ENCODE measurements around the gene TFAP2A. TPM values are rescaled to one million over a fixed set of nuclear protein-coding genes. Genes with fewer than 3 reads are reported as not detected.

Gene TFAP2A
- total and polyA plus RNA-seq, 10 of the 15 experiments (the other 5 are each of a cell fraction or from before 2014, with no cell fraction given) = 0.05 to 0.46 (median 0.17) TPM; not detected in 4

DNA sequence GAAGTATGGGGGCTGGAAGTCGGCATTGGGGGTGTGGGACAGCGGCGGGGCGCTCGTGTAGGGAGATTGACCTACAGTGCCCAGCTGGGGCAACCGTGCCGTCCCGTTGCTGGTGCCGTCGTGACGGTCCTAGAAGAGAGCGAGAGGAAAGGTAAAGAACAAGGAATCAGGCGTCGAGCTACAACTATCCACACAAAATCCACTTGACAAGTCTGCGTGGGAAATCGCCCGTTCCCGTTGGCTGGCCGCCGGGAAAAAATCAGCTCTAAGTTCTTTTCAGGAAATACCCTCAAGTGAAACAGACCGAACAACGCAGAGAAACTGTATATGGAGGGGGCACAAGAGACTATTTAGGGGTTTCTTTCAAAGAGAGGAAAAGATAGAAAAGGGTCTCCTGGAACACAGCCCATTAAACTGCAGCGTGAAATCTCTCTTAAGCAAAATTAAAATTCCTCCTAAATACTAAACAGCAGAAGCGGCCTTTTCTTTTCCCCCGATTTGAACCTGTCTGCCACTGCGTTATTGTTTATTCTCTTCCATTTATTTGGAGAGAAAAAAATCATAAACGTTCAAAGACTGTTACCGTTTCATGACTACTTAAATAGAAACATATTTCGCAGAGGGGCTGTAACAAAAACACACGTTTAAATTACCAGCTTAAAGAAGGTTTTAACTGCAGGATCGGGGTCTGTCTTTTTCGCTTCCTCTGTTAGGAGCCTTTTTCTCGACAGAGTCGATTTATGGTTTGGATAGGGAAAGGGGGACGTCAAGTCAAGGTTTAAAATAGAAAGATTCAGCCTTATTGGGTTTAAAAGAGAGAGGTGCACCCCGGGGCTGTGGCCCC lies 4.4 kb downstream of the TFAP2A start:
- ChIA-PET CTCF (interaction anchor here (1.0 kb wide), 1 partner anchor 11 kb away, joined by 6 read pairs; no protein-coding TSS in a partner anchor), SMC1A (ENCODE audit: uncharacterized antibody, unreplicated experiment) (no interaction called here), RAD21 (ENCODE audit: unreplicated experiment) (interaction anchor here (0.8 to 0.9 kb wide), 2 partner anchors 19 to 55 kb away, joined by 3 read pairs; no protein-coding TSS in a partner anchor), POLR2A (interaction anchor here (1.7 kb wide), 1 partner anchor 19 kb away, joined by 3 read pairs; no protein-coding TSS in a partner anchor)
- FAIRE-seq = no peak
- no peak overlapping the region for H2AFZ ChIP-seq (ENCODE audit: control insufficient read depth, low read depth, low read length)
- H4K20me1 ChIP-seq (ENCODE audit: control insufficient read depth, insufficient read depth) = no peaks in the 10 kb centered on the region
- H3K27ac ChIP-seq (ENCODE audit: control insufficient read depth, insufficient read depth) = no peak overlapping the region
- 50% methylated on average over 31 of the region's 36 CpGs for WGBS (ENCODE audit: insufficient coverage, insufficient replicate concordance, low lambda C conversion rate, missing lambda C conversion rate)
- H3K4me1 ChIP-seq (ENCODE audit: control insufficient read depth, insufficient read depth, low read length) = peaks cover 15% of the 10 kb centered on the region
- in situ Hi-C loops (cut with MboI) = no loop called here
- peaks cover 2% of the 10 kb centered on the region; the same call in 1 of the 3 replicates for H3K9me3 ChIP-seq (replicated peaks; ENCODE audit: control insufficient read depth, insufficient read depth, low read length)
- intact Hi-C loops (cut with micrococcal nuclease; ENCODE audit: unreplicated experiment) = no loop called here
- H3K4me3 ChIP-seq = no peak overlapping the region
- no peak for TF ChIP-seq BCL11A (IDR thresholded peaks at IDR 0.05; ENCODE audit: low read depth, low read length)
- TF ChIP-seq, protein P1, sequence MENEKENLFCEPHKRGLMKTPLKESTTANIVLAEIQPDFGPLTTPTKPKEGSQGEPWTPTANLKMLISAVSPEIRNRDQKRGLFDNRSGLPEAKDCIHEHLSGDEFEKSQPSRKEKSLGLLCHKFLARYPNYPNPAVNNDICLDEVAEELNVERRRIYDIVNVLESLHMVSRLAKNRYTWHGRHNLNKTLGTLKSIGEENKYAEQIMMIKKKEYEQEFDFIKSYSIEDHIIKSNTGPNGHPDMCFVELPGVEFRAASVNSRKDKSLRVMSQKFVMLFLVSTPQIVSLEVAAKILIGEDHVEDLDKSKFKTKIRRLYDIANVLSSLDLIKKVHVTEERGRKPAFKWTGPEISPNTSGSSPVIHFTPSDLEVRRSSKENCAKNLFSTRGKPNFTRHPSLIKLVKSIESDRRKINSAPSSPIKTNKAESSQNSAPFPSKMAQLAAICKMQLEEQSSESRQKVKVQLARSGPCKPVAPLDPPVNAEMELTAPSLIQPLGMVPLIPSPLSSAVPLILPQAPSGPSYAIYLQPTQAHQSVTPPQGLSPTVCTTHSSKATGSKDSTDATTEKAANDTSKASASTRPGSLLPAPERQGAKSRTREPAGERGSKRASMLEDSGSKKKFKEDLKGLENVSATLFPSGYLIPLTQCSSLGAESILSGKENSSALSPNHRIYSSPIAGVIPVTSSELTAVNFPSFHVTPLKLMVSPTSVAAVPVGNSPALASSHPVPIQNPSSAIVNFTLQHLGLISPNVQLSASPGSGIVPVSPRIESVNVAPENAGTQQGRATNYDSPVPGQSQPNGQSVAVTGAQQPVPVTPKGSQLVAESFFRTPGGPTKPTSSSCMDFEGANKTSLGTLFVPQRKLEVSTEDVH (IDR thresholded peaks at IDR 0.05; ENCODE audit: low read depth, partially characterized antibody) = no peak
- no peak for TF ChIP-seq HDAC6 (IDR thresholded peaks at IDR 0.05; ENCODE audit: unreplicated experiment)
- no peak for TF ChIP-seq KDM1A (IDR thresholded peaks at IDR 0.05; ENCODE audit: borderline replicate concordance)
- TF ChIP-seq SMARCA5 (IDR thresholded peaks at IDR 0.05) = no peak
- TF ChIP-seq ZNF24 (IDR thresholded peaks at IDR 0.05) = no peak
- TF ChIP-seq, protein P2, sequence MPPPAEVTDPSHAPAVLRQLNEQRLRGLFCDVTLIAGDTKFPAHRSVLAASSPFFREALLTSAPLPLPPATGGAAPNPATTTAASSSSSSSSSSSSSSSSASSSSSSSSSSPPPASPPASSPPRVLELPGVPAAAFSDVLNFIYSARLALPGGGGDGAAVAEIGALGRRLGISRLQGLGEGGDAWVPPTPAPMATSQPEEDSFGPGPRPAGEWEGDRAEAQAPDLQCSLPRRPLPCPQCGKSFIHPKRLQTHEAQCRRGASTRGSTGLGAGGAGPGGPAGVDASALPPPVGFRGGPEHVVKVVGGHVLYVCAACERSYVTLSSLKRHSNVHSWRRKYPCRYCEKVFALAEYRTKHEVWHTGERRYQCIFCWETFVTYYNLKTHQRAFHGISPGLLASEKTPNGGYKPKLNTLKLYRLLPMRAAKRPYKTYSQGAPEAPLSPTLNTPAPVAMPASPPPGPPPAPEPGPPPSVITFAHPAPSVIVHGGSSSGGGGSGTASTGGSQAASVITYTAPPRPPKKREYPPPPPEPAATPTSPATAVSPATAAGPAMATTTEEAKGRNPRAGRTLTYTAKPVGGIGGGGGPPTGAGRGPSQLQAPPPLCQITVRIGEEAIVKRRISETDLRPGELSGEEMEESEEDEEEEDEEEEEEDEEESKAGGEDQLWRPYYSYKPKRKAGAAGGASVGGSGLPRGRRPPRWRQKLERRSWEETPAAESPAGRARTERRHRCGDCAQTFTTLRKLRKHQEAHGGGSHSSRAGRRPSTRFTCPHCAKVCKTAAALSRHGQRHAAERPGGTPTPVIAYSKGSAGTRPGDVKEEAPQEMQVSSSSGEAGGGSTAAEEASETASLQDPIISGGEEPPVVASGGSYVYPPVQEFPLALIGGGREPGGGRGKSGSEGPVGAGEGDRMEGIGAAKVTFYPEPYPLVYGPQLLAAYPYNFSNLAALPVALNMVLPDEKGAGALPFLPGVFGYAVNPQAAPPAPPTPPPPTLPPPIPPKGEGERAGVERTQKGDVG (CRISPR knock-in tag; IDR thresholded peaks at IDR 0.05) = no peak
- no peak for TF ChIP-seq ZNF622 (IDR thresholded peaks at IDR 0.05)
- no peak for TF ChIP-seq MXI1 (IDR thresholded peaks at IDR 0.05; ENCODE audit: low read depth, low read length)
- TF ChIP-seq, protein P3, sequence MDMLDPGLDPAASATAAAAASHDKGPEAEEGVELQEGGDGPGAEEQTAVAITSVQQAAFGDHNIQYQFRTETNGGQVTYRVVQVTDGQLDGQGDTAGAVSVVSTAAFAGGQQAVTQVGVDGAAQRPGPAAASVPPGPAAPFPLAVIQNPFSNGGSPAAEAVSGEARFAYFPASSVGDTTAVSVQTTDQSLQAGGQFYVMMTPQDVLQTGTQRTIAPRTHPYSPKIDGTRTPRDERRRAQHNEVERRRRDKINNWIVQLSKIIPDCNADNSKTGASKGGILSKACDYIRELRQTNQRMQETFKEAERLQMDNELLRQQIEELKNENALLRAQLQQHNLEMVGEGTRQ (IDR thresholded peaks at IDR 0.05; ENCODE audit: borderline replicate concordance, low read depth, low read length) = no peak
- no peak for TF ChIP-seq YY1 (IDR thresholded peaks at IDR 0.05; ENCODE audit: low read depth, low read length)
- TF ChIP-seq NR2F1 (conservative IDR thresholded peaks at IDR 0.05) = no peak
- TF ChIP-seq, protein P4, sequence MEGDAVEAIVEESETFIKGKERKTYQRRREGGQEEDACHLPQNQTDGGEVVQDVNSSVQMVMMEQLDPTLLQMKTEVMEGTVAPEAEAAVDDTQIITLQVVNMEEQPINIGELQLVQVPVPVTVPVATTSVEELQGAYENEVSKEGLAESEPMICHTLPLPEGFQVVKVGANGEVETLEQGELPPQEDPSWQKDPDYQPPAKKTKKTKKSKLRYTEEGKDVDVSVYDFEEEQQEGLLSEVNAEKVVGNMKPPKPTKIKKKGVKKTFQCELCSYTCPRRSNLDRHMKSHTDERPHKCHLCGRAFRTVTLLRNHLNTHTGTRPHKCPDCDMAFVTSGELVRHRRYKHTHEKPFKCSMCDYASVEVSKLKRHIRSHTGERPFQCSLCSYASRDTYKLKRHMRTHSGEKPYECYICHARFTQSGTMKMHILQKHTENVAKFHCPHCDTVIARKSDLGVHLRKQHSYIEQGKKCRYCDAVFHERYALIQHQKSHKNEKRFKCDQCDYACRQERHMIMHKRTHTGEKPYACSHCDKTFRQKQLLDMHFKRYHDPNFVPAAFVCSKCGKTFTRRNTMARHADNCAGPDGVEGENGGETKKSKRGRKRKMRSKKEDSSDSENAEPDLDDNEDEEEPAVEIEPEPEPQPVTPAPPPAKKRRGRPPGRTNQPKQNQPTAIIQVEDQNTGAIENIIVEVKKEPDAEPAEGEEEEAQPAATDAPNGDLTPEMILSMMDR (IDR thresholded peaks at IDR 0.05 in 2 of 3, conservative IDR thresholded peaks at IDR 0.05 in 1 of 3; ENCODE audit: control insufficient read depth in 2 of 3, extremely low read depth in 1 of 3, insufficient read depth in 1 of 3, low read depth in 3 of 3, low read length in 3 of 3) = no peak
- DNase-seq (ENCODE audit: low read depth, low spot score) = no peak
- ATAC-seq = no peak
- H3K79me2 ChIP-seq (ENCODE audit: control insufficient read depth, insufficient read depth, low read length) = no peaks in the 10 kb centered on the region
- peaks cover 10 to 39% of the 10 kb centered on the region in 2 experiments for H3K27me3 ChIP-seq (replicated peaks in 1 of 2; ENCODE audit: control insufficient read depth in 2 of 2, insufficient read depth in 2 of 2, low read length in 1 of 2)
- no peak overlapping the region for H3K4me2 ChIP-seq (ENCODE audit: control insufficient read depth, insufficient read depth)
- BruUV-seq (replicated peaks) = no TSS peak
- H3K36me3 ChIP-seq (ENCODE audit: control insufficient read depth in 2 of 2, insufficient read depth in 2 of 2, low read length in 1 of 2) = no peaks in the 10 kb centered on the region
- no peak overlapping the region for H3K9ac ChIP-seq (ENCODE audit: control insufficient read depth, insufficient read depth, low read length)
